ENCODE data around the gene SPDEF.

SPDEF gene

GRCh38 chr6:34569361-34569973 lies 13.3 kb upstream of the SPDEF start:
- Histone ChIP-seq H3K36me3 (ENCODE audit: insufficient read depth, insufficient read length, low read length) (no peaks in the 10 kb centered on the region), H3K9me3 (ENCODE audit: insufficient read depth, low read length) (no peaks in the 10 kb centered on the region), H3K9ac (ENCODE audit: insufficient read length, low read depth) (no peak overlapping the region), H3K4me3 (ENCODE audit: insufficient read length, low read depth) (no peak overlapping the region), H3K4me1 (ENCODE audit: insufficient read depth, insufficient read length) (peaks cover 11% of the 10 kb centered on the region), H3K27me3 (ENCODE audit: insufficient read depth, insufficient read length) (no peaks in the 10 kb centered on the region)
- DNase-seq (ENCODE audit: low read depth, low spot score), result no peak
- TF ChIP-seq YY1 (IDR thresholded peaks at IDR 0.05; ENCODE audit: insufficient read depth, insufficient read length), result no peak

GRCh38 chr6:34568341-34569201 lies 12.4 kb upstream of the SPDEF start:
- TF ChIP-seq YY1 (IDR thresholded peaks at IDR 0.05; ENCODE audit: insufficient read depth, insufficient read length) (no peak), SUZ12 (IDR thresholded peaks at IDR 0.05; ENCODE audit: extremely low read depth, insufficient read depth, insufficient read length) (no peak), ZNF274 (IDR thresholded peaks at IDR 0.05; ENCODE audit: low read depth, low read length) (no peak)
- Histone ChIP-seq H3K4me1 (ENCODE audit: insufficient read depth, insufficient read length) (peaks cover 11% of the 10 kb centered on the region), H3K27me3 (ENCODE audit: insufficient read depth, insufficient read length) (no peaks in the 10 kb centered on the region), H3K9ac (ENCODE audit: insufficient read length, low read depth) (no peak overlapping the region), H3K4me3 (ENCODE audit: insufficient read length, low read depth) (no peak overlapping the region), H3K9me3 (ENCODE audit: insufficient read depth, low read length) (no peaks in the 10 kb centered on the region), H3K36me3 (ENCODE audit: insufficient read depth, insufficient read length, low read length) (no peaks in the 10 kb centered on the region)
- DNase-seq (ENCODE audit: low read depth, low spot score), result no peak

- Histone ChIP-seq H3K27me3 (ENCODE audit: insufficient read depth, insufficient read length) (no peaks in the 10 kb centered on the region), H3K9ac (ENCODE audit: insufficient read length, low read depth) (no peak overlapping the region), H3K4me3 (ENCODE audit: insufficient read length, low read depth) (no peak overlapping the region), H3K4me1 (ENCODE audit: insufficient read depth, insufficient read length) (peaks cover 13% of the 10 kb centered on the region), H3K36me3 (ENCODE audit: insufficient read depth, insufficient read length, low read length) (no peaks in the 10 kb centered on the region), H3K9me3 (ENCODE audit: insufficient read depth, low read length) (no peaks in the 10 kb centered on the region)
- TF ChIP-seq ZNF274 (IDR thresholded peaks at IDR 0.05; ENCODE audit: low read depth, low read length) (no peak), SUZ12 (IDR thresholded peaks at IDR 0.05; ENCODE audit: extremely low read depth, insufficient read depth, insufficient read length) (no peak), YY1 (IDR thresholded peaks at IDR 0.05; ENCODE audit: insufficient read depth, insufficient read length) (no peak)
- no peak for DNase-seq (ENCODE audit: low read depth, low spot score)
These were observed 10.9 kb upstream of the SPDEF start for GRCh38 chr6:34566830-34567546.

GRCh38 chr6:34565722-34566137 lies 9.6 kb upstream of the SPDEF start:
- TF ChIP-seq ZNF274 (IDR thresholded peaks at IDR 0.05; ENCODE audit: low read depth, low read length), result no peak
- TF ChIP-seq SUZ12 (IDR thresholded peaks at IDR 0.05; ENCODE audit: extremely low read depth, insufficient read depth, insufficient read length), result no peak
- TF ChIP-seq YY1 (IDR thresholded peaks at IDR 0.05; ENCODE audit: insufficient read depth, insufficient read length), result no peak
- H3K27me3 ChIP-seq (ENCODE audit: insufficient read depth, insufficient read length), result no peaks in the 10 kb centered on the region
- no peaks in the 10 kb centered on the region for H3K36me3 ChIP-seq (ENCODE audit: insufficient read depth, insufficient read length, low read length)
- peaks cover 10% of the 10 kb centered on the region for H3K4me1 ChIP-seq (ENCODE audit: insufficient read depth, insufficient read length)
- no peak for DNase-seq (ENCODE audit: low read depth, low spot score)
- no peaks in the 10 kb centered on the region for H3K9me3 ChIP-seq (ENCODE audit: insufficient read depth, low read length)
- H3K4me3 ChIP-seq (ENCODE audit: insufficient read length, low read depth), result no peak overlapping the region
- H3K9ac ChIP-seq (ENCODE audit: insufficient read length, low read depth), result no peak overlapping the region

- peaks cover 8% of the 10 kb centered on the region for H3K4me1 ChIP-seq (ENCODE audit: insufficient read depth, insufficient read length)
- no peaks in the 10 kb centered on the region for H3K36me3 ChIP-seq (ENCODE audit: insufficient read depth, insufficient read length, low read length)
- H3K27me3 ChIP-seq (ENCODE audit: insufficient read depth, insufficient read length), result no peaks in the 10 kb centered on the region
- TF ChIP-seq ZNF274 (IDR thresholded peaks at IDR 0.05; ENCODE audit: low read depth, low read length) (no peak), YY1 (IDR thresholded peaks at IDR 0.05; ENCODE audit: insufficient read depth, insufficient read length) (no peak), SUZ12 (IDR thresholded peaks at IDR 0.05; ENCODE audit: extremely low read depth, insufficient read depth, insufficient read length) (no peak)
- H3K4me3 ChIP-seq (ENCODE audit: insufficient read length, low read depth), result no peak overlapping the region
- no peak for DNase-seq (ENCODE audit: low read depth, low spot score)
- no peaks in the 10 kb centered on the region for H3K9me3 ChIP-seq (ENCODE audit: insufficient read depth, low read length)
- no peak overlapping the region for H3K9ac ChIP-seq (ENCODE audit: insufficient read length, low read depth)
These were observed 8.1 kb upstream of the SPDEF start for GRCh38 chr6:34564181-34564580.

GRCh38 chr6:34563513-34563870 lies 7.4 kb upstream of the SPDEF start:
- no peak overlapping the region for H3K9ac ChIP-seq (ENCODE audit: insufficient read length, low read depth)
- no peaks in the 10 kb centered on the region for H3K27me3 ChIP-seq (ENCODE audit: insufficient read depth, insufficient read length)
- TF ChIP-seq ZNF274 (IDR thresholded peaks at IDR 0.05; ENCODE audit: low read depth, low read length) (no peak), SUZ12 (IDR thresholded peaks at IDR 0.05; ENCODE audit: extremely low read depth, insufficient read depth, insufficient read length) (no peak)
- H3K36me3 ChIP-seq (ENCODE audit: insufficient read depth, insufficient read length, low read length), result no peaks in the 10 kb centered on the region
- no peak overlapping the region for H3K4me3 ChIP-seq (ENCODE audit: insufficient read length, low read depth)
- DNase-seq (ENCODE audit: low read depth, low spot score), result no peak
- peaks cover 2% of the 10 kb centered on the region; the same call in 1 of the 2 replicates for H3K9me3 ChIP-seq (ENCODE audit: insufficient read depth, low read length)
- H3K4me1 ChIP-seq (ENCODE audit: insufficient read depth, insufficient read length), result peaks cover 8% of the 10 kb centered on the region

Measured in NT2/D1 (cell line).